ENCODE results near the gene HNRNPM.
A peak's percentile ranks its signal among the peaks of the same experiment; 100 is the strongest.

Gene HNRNPM

DNA sequence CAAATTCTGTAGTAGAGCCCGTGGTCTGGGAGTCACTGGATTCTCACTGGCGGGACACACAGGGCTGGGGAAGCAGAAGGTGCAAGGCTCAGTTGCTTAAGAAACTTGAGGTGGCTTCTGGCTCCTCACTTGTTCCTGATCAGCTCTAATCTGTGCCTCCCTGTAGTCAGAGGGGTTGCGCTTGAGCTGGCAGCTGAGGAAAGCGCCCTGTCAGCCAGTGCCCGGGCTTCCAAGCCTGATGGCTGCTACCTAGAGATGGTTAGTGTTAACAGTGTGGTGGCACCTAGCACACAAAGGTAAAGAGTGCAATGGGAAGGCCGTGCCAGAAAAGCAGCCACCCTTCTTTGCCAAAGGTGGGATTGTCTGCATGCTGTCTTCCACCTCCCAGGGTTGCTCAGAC is 8.8 kb downstream of the HNRNPM start:
- no peak overlapping the region for H3K4me3 ChIP-seq (ENCODE audit: low read depth, low read length)
- TF ChIP-seq, protein P1, sequence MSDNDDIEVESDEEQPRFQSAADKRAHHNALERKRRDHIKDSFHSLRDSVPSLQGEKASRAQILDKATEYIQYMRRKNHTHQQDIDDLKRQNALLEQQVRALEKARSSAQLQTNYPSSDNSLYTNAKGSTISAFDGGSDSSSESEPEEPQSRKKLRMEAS (IDR thresholded peaks at IDR 0.05; ENCODE audit: low read depth, low read length), result no peak
- no peak for TF ChIP-seq MYC (IDR thresholded peaks at IDR 0.05; ENCODE audit: low read depth, low read length)
- no peak for TF ChIP-seq POLR2A (IDR thresholded peaks at IDR 0.05; ENCODE audit: extremely low read depth, insufficient read length)
- TF ChIP-seq, protein P2, sequence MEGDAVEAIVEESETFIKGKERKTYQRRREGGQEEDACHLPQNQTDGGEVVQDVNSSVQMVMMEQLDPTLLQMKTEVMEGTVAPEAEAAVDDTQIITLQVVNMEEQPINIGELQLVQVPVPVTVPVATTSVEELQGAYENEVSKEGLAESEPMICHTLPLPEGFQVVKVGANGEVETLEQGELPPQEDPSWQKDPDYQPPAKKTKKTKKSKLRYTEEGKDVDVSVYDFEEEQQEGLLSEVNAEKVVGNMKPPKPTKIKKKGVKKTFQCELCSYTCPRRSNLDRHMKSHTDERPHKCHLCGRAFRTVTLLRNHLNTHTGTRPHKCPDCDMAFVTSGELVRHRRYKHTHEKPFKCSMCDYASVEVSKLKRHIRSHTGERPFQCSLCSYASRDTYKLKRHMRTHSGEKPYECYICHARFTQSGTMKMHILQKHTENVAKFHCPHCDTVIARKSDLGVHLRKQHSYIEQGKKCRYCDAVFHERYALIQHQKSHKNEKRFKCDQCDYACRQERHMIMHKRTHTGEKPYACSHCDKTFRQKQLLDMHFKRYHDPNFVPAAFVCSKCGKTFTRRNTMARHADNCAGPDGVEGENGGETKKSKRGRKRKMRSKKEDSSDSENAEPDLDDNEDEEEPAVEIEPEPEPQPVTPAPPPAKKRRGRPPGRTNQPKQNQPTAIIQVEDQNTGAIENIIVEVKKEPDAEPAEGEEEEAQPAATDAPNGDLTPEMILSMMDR (IDR thresholded peaks at IDR 0.05; ENCODE audit: low read depth, low read length), result no peak
- DNase-seq (ENCODE audit: low read depth), result no peak

DNA sequence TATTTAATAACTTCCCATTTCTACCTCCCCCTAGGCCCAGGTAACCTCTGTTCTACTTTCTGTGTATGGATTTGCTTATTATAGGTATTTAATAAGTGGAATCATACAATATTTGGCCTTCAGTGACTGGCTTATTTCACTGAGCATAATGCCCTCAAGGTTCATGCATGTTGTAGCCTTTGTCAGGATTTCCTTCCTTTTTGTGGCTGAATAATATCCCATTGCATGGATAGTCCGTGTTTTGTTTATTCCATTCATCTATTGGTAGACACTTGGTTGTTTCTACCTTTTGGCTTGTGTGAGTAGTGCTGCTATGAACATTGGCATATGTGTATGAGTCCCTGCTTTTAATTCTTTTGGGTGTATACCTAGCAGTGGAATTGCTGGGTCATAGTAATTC is 9.4 kb downstream of the HNRNPM start:
- H3K4me3 ChIP-seq (ENCODE audit: low read depth, low read length), result no peak overlapping the region
- no peak for DNase-seq (ENCODE audit: low read depth)
- TF ChIP-seq MYC (IDR thresholded peaks at IDR 0.05; ENCODE audit: low read depth, low read length) (no peak), POLR2A (IDR thresholded peaks at IDR 0.05; ENCODE audit: extremely low read depth, insufficient read length) (no peak)
- TF ChIP-seq, protein P1 (IDR thresholded peaks at IDR 0.05; ENCODE audit: low read depth, low read length), result no peak
- TF ChIP-seq, protein P2 (IDR thresholded peaks at IDR 0.05; ENCODE audit: low read depth, low read length), result no peak

DNA sequence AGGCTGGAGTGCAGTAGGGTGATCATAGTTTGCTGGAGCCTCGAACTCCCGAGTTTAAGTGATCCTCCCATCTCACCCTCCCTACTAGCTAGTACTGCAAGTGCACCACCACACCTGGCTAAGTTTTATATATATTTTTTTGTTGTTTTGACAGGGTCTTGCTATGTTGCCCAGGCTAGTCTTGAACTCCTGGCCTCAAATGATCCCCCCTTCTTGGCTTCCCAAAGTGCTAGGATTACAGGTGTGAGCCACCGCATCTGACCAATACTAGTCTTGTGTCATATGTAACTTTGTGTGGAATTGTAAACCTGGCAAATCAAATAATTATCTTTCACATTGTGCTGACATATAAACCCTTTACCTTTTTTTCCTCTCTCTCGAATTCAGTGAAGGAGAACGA is 10.2 kb downstream of the HNRNPM start:
- no peak overlapping the region for H3K4me3 ChIP-seq (ENCODE audit: low read depth, low read length)
- TF ChIP-seq MYC (IDR thresholded peaks at IDR 0.05; ENCODE audit: low read depth, low read length) (no peak), POLR2A (IDR thresholded peaks at IDR 0.05; ENCODE audit: extremely low read depth, insufficient read length) (no peak)
- TF ChIP-seq, protein P1 (IDR thresholded peaks at IDR 0.05; ENCODE audit: low read depth, low read length), result no peak
- TF ChIP-seq, protein P2 (IDR thresholded peaks at IDR 0.05; ENCODE audit: low read depth, low read length), result no peak

DNA sequence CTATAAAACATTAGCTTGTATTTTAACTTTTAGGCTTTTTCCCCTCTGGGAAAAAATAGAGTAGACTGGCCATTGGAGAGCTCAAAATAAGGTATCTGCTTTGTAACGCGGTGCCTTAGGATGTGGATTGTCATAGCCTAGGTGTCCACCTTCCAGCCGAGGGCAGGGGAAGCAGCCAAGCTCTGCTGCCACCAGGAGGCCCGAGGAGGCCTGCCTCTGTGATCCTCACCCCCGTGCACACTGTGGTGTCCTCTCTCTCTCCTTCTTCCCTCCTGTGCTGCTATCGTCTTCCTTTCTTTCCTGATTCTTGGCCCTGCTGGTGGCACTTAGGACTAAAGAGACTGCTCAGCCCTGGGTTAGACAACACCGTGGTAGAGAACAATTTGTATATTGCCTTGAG is 11.3 kb downstream of the HNRNPM start:
- no peak overlapping the region for H3K4me3 ChIP-seq (ENCODE audit: low read depth, low read length)
- TF ChIP-seq, protein P2 (IDR thresholded peaks at IDR 0.05; ENCODE audit: low read depth, low read length), result peak; percentile 24
- TF ChIP-seq MYC (IDR thresholded peaks at IDR 0.05; ENCODE audit: low read depth, low read length) (no peak), POLR2A (IDR thresholded peaks at IDR 0.05; ENCODE audit: extremely low read depth, insufficient read length) (no peak)
- TF ChIP-seq, protein P1 (IDR thresholded peaks at IDR 0.05; ENCODE audit: low read depth, low read length), result no peak
- DNase-seq (ENCODE audit: low read depth), result peak; percentile 47

More for the DNA sequence above, 10.2 kb downstream of the HNRNPM start:
- no peak for DNase-seq (ENCODE audit: low read depth)

DNA sequence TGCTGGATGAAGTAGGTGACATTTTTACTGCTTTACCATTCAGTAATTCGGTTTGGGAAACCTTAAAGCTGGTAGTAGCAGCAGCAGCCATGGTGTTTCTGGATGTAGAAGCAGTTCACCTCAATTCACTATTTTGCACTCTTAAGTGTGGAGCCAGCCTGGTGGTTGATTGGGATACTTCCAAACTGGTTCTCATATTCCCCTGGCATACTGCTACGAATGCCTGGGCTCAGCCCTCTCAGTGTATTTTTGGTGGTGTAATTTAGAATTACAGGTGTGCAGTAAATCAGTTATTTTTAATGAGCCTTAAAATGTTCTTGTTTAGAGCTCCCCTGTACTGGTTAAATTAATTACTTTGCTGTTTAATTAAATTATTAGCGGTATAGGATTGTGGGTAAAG is 12.4 kb downstream of the HNRNPM start:
- TF ChIP-seq, protein P1 (IDR thresholded peaks at IDR 0.05; ENCODE audit: low read depth, low read length), result no peak
- no peak for TF ChIP-seq POLR2A (IDR thresholded peaks at IDR 0.05; ENCODE audit: extremely low read depth, insufficient read length)
- TF ChIP-seq MYC (IDR thresholded peaks at IDR 0.05; ENCODE audit: low read depth, low read length), result no peak
- TF ChIP-seq, protein P2 (IDR thresholded peaks at IDR 0.05; ENCODE audit: low read depth, low read length), result no peak
- no peak overlapping the region for H3K4me3 ChIP-seq (ENCODE audit: low read depth, low read length)
- DNase-seq (ENCODE audit: low read depth), result no peak

Data from NB4 (cell line).